Tibial nerve (tissue), 4 donors: ENCODE data around the gene GPR158. TPM values are rescaled to one million over a fixed set of nuclear protein-coding genes. Genes with fewer than 3 reads are reported as not detected.

Experiments used
- DNase-seq, 2 donors: peaks; one replicate each; pipeline ENCODE4 v3.0.0-alpha.2; 2019; ENCODE audit warnings: low spot score in 2 of 2
- H3K27ac ChIP-seq, 4 donors: fragments of 200-600 bp; sonication (generic) in 3 of 4; one replicate each; pipeline ENCODE4 v1.5.1; 2017 to 2019; ENCODE audit warnings: mild to moderate bottlenecking in 1 of 4
- H3K27me3 ChIP-seq, 2 donors: fragments of 200-600 bp; sonication (generic) in 1 of 2; one replicate each; pipeline versions ENCODE4 v1.5.1 to v1.6.0; 2017 to 2019
- H3K36me3 ChIP-seq, 3 donors: fragments of 200-600 bp; sonication (generic); one replicate each; pipeline ENCODE4 v1.5.1; 2018 to 2019
- H3K4me1 ChIP-seq, 4 donors: fragments of 200-600 bp; sonication (generic) in 3 of 4; one replicate each; pipeline ENCODE4 v1.5.1; 2017 to 2019
- H3K4me3 ChIP-seq, 4 donors: fragments of 200-600 bp; sonication (generic) in 3 of 4; one replicate each; pipeline ENCODE4 v1.5.1; 2017 to 2019; ENCODE audit warnings: mild to moderate bottlenecking in 1 of 4, moderate library complexity in 1 of 4
- H3K9me3 ChIP-seq, 4 donors: fragments of 200-600 bp; sonication (generic) in 3 of 4; one replicate each; pipeline ENCODE4 v1.5.1; 2017 to 2019
- EP300 ChIP-seq, 2 donors: sonication (generic); formaldehyde crosslinking; IDR thresholded peaks; one replicate each; pipeline ENCODE4 v1.6.1; 2017; ENCODE audit warnings: antibody characterized with exemption in 2 of 2, mild to moderate bottlenecking in 1 of 2
- POLR2A ChIP-seq, 2 donors: fragments of 450-650 bp; IDR thresholded peaks; one replicate each; pipeline ENCODE4 v1.6.1; 2017; ENCODE audit warnings: antibody characterized with exemption in 2 of 2, mild to moderate bottlenecking in 2 of 2, moderate library complexity in 2 of 2
- WGBS, 2 donors: methylation state at CpG; one replicate each; pipeline ENCODE4 v1.1.5; 2018; 5-methylcytosine and 5-hydroxymethylcytosine counted together
- total RNA-seq, 4 donors: library from RNA; depleted of rRNA; stranded (reverse); fragments of >200 nt; gene quantifications; one replicate each; pipeline ENCODE4 v1.1.0, GENCODE V29; 2016
- TF ChIP-seq, protein P1 (sequence below), 5 experiments: fragments of 200-600 bp in 3 of 5; fragments of 450-650 bp in 2 of 5; sonication (generic) in 3 of 5; IDR thresholded peaks; one replicate each; pipeline ENCODE4 v1.5.1; 2016 to 2019; ENCODE audit warnings: antibody characterized with exemption in 5 of 5, mild to moderate bottlenecking in 3 of 5, moderate library complexity in 2 of 5

Gene GPR158
- total RNA-seq, 4 donors from 2014 or later, result under 0.01 to 0.39 (median under 0.01) TPM

DNA sequence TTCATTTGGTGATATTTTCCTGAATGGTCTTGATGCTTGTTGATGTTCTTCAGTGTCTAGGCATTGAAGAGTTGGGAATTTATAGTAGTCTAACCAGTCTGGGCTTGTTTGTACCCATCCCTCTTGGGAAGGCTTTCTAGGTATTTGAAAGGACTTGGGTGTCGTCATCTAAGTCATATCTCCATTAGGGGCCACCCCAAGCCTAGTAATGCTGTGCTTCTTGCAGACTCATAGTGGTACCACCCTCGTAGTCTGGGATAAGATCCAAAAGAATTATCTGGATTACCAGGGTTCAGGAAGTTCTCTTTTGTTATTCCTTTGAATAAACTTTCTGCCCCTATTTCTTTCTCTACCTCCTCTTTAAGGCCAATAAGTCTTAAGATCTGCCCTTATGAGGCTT lies 439.9 kb downstream of the GPR158 start:
- Histone ChIP-seq H3K27me3 (no peaks in the 10 kb centered on the region), H3K36me3 (no peaks in the 10 kb centered on the region), H3K4me1 (no peaks in the 10 kb centered on the region), H3K27ac (no peak overlapping the region), H3K9me3 (peaks cover 0 to 5% (median 0%) of the 10 kb centered on the region in 4 donors), H3K4me3 (no peak overlapping the region)
- TF ChIP-seq, protein P1, sequence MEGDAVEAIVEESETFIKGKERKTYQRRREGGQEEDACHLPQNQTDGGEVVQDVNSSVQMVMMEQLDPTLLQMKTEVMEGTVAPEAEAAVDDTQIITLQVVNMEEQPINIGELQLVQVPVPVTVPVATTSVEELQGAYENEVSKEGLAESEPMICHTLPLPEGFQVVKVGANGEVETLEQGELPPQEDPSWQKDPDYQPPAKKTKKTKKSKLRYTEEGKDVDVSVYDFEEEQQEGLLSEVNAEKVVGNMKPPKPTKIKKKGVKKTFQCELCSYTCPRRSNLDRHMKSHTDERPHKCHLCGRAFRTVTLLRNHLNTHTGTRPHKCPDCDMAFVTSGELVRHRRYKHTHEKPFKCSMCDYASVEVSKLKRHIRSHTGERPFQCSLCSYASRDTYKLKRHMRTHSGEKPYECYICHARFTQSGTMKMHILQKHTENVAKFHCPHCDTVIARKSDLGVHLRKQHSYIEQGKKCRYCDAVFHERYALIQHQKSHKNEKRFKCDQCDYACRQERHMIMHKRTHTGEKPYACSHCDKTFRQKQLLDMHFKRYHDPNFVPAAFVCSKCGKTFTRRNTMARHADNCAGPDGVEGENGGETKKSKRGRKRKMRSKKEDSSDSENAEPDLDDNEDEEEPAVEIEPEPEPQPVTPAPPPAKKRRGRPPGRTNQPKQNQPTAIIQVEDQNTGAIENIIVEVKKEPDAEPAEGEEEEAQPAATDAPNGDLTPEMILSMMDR (IDR thresholded peaks at IDR 0.05), result no peak
- TF ChIP-seq EP300 (IDR thresholded peaks at IDR 0.05) (no peak), POLR2A (IDR thresholded peaks at IDR 0.05) (no peak)
- no peak for DNase-seq
- 76 to 77% methylated on average over 2 of the region's 2 CpGs for WGBS, 2 donors

DNA sequence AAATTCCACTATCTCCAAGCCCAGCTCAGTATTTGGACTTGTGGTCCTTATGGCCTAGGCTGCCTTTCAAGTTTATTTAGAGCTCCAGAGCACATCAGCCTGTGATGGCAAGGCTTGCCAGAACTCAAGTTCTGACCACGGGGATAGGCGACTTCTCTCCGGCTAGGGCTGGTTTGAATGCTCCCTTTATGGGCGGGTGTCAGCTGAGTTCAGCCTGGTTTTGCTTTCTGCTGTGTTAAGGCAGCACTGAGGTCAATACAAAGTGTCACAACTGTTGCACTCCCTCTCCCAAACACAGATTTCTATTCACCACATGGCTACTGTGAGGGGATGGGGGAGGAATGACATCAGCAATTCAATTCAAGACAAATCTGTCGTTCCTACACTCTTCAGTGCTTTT lies 441.1 kb downstream of the GPR158 start:
- Histone ChIP-seq H3K4me1 (no peaks in the 10 kb centered on the region), H3K27me3 (no peaks in the 10 kb centered on the region), H3K27ac (no peak overlapping the region), H3K9me3 (no peaks in the 10 kb centered on the region), H3K4me3 (no peak overlapping the region), H3K36me3 (no peaks in the 10 kb centered on the region)
- DNase-seq, result no peak
- WGBS, 2 donors, result 63 to 66% methylated on average over 5 of the region's 5 CpGs
- TF ChIP-seq EP300 (IDR thresholded peaks at IDR 0.05), result no peak
- TF ChIP-seq, protein P1 (IDR thresholded peaks at IDR 0.05), result no peak
- no peak for TF ChIP-seq POLR2A (IDR thresholded peaks at IDR 0.05)

DNA sequence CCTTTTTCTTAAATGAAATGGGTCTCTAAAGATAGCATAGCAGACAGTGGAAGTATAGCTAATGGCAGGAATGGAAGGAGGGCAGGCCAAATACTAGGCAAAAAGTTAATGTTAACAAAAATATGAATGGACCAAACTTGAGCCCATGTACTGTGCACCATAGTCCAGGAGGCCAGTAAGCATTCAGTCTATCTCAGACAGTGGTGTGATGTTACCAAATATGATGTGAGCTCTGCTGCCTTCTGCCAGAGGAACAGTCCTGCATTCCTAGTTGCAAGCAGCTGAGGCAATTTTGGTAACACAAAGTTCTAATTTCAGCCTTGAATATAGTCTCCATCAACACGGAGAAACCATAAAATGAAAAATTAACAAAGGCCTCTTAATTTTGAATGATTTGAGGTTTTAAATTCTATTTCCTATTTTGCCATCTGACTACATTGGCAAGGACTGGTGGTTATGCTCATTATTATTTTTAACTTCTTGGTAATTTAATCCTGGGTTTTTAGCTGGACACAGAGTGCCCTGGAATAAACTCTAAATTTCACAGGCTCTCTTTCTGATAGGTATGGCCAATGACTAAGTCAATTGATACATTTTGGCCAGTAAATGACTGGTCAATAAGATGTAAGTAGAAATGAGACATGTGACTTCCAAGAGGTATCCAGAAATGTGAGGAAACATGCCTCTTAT lies 442.2 kb downstream of the GPR158 start:
- WGBS, 2 donors, result 78 to 93% methylated on average over 1 of the region's 1 CpG

DNA sequence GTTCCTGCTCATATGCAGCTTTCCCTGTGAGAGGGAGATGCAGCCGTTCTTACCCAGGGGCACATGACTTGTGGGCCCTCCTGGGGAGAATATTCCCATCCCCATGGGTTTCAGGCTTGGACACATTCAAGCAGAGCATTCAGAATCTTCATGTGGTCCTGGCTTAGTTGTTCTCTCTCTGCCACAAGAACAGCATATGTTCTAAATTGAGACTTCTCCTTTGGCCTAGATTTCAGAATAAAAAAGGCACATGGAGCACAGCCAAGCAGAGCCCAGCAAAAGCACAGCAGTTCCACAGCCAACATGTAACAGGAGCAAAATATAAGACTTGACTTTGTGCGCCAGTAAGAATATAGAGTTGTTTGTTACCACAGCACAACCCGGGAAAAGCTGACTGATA lies 452.8 kb downstream of the GPR158 start:
- TF ChIP-seq EP300 (IDR thresholded peaks at IDR 0.05) (no peak), POLR2A (IDR thresholded peaks at IDR 0.05) (no peak)
- TF ChIP-seq, protein P1 (IDR thresholded peaks at IDR 0.05), result no peak
- WGBS, 2 donors, result 80 to 86% methylated on average over 3 of the region's 3 CpGs
- H3K36me3 ChIP-seq, result no peaks in the 10 kb centered on the region

More for the DNA sequence above, 442.2 kb downstream of the GPR158 start:
- Histone ChIP-seq H3K9me3 (no peaks in the 10 kb centered on the region), H3K4me1 (no peaks in the 10 kb centered on the region), H3K27me3 (no peaks in the 10 kb centered on the region), H3K36me3 (no peaks in the 10 kb centered on the region), H3K4me3 (no peak overlapping the region), H3K27ac (no peak overlapping the region)
- TF ChIP-seq EP300 (IDR thresholded peaks at IDR 0.05) (no peak), POLR2A (IDR thresholded peaks at IDR 0.05) (no peak)
- TF ChIP-seq, protein P1 (IDR thresholded peaks at IDR 0.05), result no peak
- DNase-seq, result no peak

DNA sequence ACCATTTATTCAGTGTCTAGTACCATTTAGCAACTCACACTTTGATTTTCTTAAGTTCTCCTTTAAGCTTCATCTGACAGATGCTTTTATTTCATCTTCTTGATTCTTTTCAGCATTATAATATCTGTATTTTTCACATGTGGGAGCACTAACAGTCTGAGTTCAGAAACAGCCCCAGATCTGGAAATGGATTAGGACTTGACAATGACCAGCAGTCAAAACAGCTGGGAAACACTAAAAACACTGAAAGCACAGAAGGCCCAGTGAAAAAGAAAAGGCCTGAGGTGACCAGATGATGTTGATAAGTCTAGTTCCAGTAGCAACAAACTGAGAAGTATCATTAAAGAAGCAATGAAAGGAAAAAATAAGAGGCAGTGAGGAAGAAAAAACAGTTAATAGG lies 454.5 kb downstream of the GPR158 start:
- H3K4me3 ChIP-seq, result no peak overlapping the region
- no peak for DNase-seq
- H3K9me3 ChIP-seq, result peaks cover 0 to 7% (median 0%) of the 10 kb centered on the region in 4 donors
- H3K36me3 ChIP-seq, result no peaks in the 10 kb centered on the region
- H3K27me3 ChIP-seq, result no peaks in the 10 kb centered on the region
- no peaks in the 10 kb centered on the region for H3K4me1 ChIP-seq
- TF ChIP-seq, protein P1 (IDR thresholded peaks at IDR 0.05), result no peak
- TF ChIP-seq EP300 (IDR thresholded peaks at IDR 0.05) (no peak), POLR2A (IDR thresholded peaks at IDR 0.05) (no peak)
- H3K27ac ChIP-seq, result no peak overlapping the region

More for the DNA sequence above, 452.8 kb downstream of the GPR158 start:
- Histone ChIP-seq H3K27me3 (no peaks in the 10 kb centered on the region), H3K9me3 (peaks cover 0 to 7% (median 0%) of the 10 kb centered on the region in 4 donors), H3K4me3 (no peak overlapping the region), H3K27ac (no peak overlapping the region), H3K4me1 (no peaks in the 10 kb centered on the region)
- no peak for DNase-seq
